H9 (cell line): ENCODE results near the gene ERP27. TPM values are rescaled to one million over a fixed set of nuclear protein-coding genes. Genes with fewer than 3 reads are reported as not detected.

Experiments used
- DNase-seq: peaks from one replicate; pipeline ENCODE4 v3.0.0-alpha.2; 2017
- H2AFZ ChIP-seq: one replicate; pipeline ENCODE4 v1.6.1; 2013; ENCODE audit warnings: mild to moderate bottlenecking, low read length, control low read depth, moderate library complexity
- H2AK5ac ChIP-seq: 2 replicates; pipeline ENCODE4 v1.6.1; 2013; ENCODE audit warnings: low read length, control low read depth, mixed read lengths; ENCODE audit not compliant: insufficient read length
- H2BK120ac ChIP-seq: one replicate; pipeline ENCODE4 v1.6.1; 2013; ENCODE audit warnings: low read depth, mild to moderate bottlenecking, low read length, control low read depth, inconsistent platforms; ENCODE audit not compliant: poor library complexity, severe bottlenecking
- H2BK12ac ChIP-seq: 2 replicates; pipeline ENCODE4 v1.6.1; 2013; ENCODE audit warnings: low read length, control low read depth, mixed read lengths, low read depth; ENCODE audit not compliant: insufficient read length
- H2BK15ac ChIP-seq: 2 replicates; pipeline ENCODE4 v1.6.1; 2013; ENCODE audit warnings: low read depth, low read length, control low read depth
- H2BK20ac ChIP-seq: one replicate; pipeline ENCODE4 v1.6.1; 2013; ENCODE audit warnings: low read depth, mild to moderate bottlenecking, low read length, control low read depth, inconsistent platforms; ENCODE audit not compliant: poor library complexity, severe bottlenecking
- H2BK5ac ChIP-seq: 2 replicates; pipeline ENCODE4 v1.6.1; 2013; ENCODE audit warnings: low read length, control low read depth, mixed read lengths; ENCODE audit not compliant: insufficient read length
- H3K14ac ChIP-seq: 2 replicates; pipeline ENCODE4 v1.6.1; 2013; ENCODE audit warnings: low read length, control low read depth; ENCODE audit not compliant: insufficient read depth
- H3K18ac ChIP-seq: 2 replicates; pipeline ENCODE4 v1.6.1; 2013; ENCODE audit warnings: low read depth, mild to moderate bottlenecking, mixed read lengths, low read length, control low read depth; ENCODE audit not compliant: insufficient read length
- H3K23ac ChIP-seq: 2 replicates; pipeline ENCODE4 v1.6.1; 2013; ENCODE audit warnings: low read length, control low read depth, mixed read lengths, low read depth; ENCODE audit not compliant: insufficient read length
- H3K23me2 ChIP-seq: 2 replicates; pipeline ENCODE4 v1.6.1; 2013; ENCODE audit warnings: low read depth, mild to moderate bottlenecking, mixed read lengths, low read length, control low read depth; ENCODE audit not compliant: insufficient read length, poor library complexity, severe bottlenecking
- H3K27ac ChIP-seq: 2 replicates; pipeline ENCODE4 v1.5.1; 2013; ENCODE audit warnings: low read length, control low read depth, mixed read lengths, low read depth; ENCODE audit not compliant: insufficient read length
- H3K27me3 ChIP-seq: 2 replicates; pipeline ENCODE4 v1.6.1; 2013; ENCODE audit warnings: low read length, control low read depth, inconsistent platforms; ENCODE audit not compliant: insufficient read depth
- H3K4ac ChIP-seq: 2 replicates; pipeline ENCODE4 v1.6.1; 2013; ENCODE audit warnings: low read depth, mild to moderate bottlenecking, control low read depth, inconsistent platforms, low read length, moderate library complexity
- H3K4me1 ChIP-seq: 2 replicates; pipeline ENCODE4 v1.6.1; 2013; ENCODE audit warnings: low read length, control low read depth, inconsistent platforms; ENCODE audit not compliant: insufficient read depth
- H3K4me2 ChIP-seq: 2 replicates; pipeline ENCODE4 v1.6.1; 2013; ENCODE audit warnings: low read length, control low read depth, mixed read lengths; ENCODE audit not compliant: insufficient read length, insufficient read depth
- H3K56ac ChIP-seq: 2 replicates; pipeline ENCODE4 v1.6.1; 2013; ENCODE audit warnings: low read depth, mild to moderate bottlenecking, mixed read lengths, low read length, control low read depth; ENCODE audit not compliant: insufficient read length
- H3K79me1 ChIP-seq: 2 replicates; pipeline ENCODE4 v1.6.1; 2013; ENCODE audit warnings: low read depth, mild to moderate bottlenecking, moderate library complexity, low read length, control low read depth, inconsistent platforms; ENCODE audit not compliant: insufficient read depth, poor library complexity, severe bottlenecking
- H3K79me2 ChIP-seq: 2 replicates; pipeline ENCODE4 v1.6.1; 2013; ENCODE audit warnings: low read length, control low read depth, inconsistent platforms; ENCODE audit not compliant: insufficient read depth
- H3K9ac ChIP-seq: 2 replicates; pipeline ENCODE4 v1.6.1; 2013; ENCODE audit warnings: low read length, control low read depth, mixed read lengths; ENCODE audit not compliant: insufficient read length; ENCODE audit errors: extremely low read depth
- H3K9me3 ChIP-seq: one replicate; pipeline ENCODE4 v1.6.1; 2013; ENCODE audit warnings: low read depth, low read length, inconsistent platforms; ENCODE audit not compliant: control insufficient read depth
- H3T11ph ChIP-seq: one replicate; pipeline ENCODE4 v1.6.1; 2013; ENCODE audit warnings: mild to moderate bottlenecking, low read length, control low read depth, inconsistent platforms
- H4K20me1 ChIP-seq: one replicate; pipeline ENCODE4 v1.6.1; 2013; ENCODE audit not compliant: control insufficient read depth, insufficient read length, insufficient read depth
- H4K5ac ChIP-seq: 2 replicates; pipeline ENCODE4 v1.6.1; 2013; ENCODE audit warnings: low read depth, mild to moderate bottlenecking, mixed read lengths, low read length, control low read depth; ENCODE audit not compliant: insufficient read length
- H4K8ac ChIP-seq: replicated peaks from 2 replicates; pipeline ENCODE4 v1.6.1; 2013; ENCODE audit warnings: low read length, control low read depth, mixed read lengths, low read depth; ENCODE audit not compliant: insufficient read length
- H4K91ac ChIP-seq: 2 replicates; pipeline ENCODE4 v1.6.1; 2013; ENCODE audit warnings: low read depth, mild to moderate bottlenecking, moderate library complexity, mixed read lengths, low read length, control low read depth; ENCODE audit not compliant: insufficient read length
- H3K27ac Mint-ChIP-seq, 3 experiments: 2 replicates in 2 of 3; 3 replicates in 1 of 3; pipeline ENCODE4 v1.8.0; 2020 to 2021; ENCODE audit warnings: mixed read lengths in 3 of 3, mild to moderate bottlenecking in 1 of 3, moderate library complexity in 1 of 3
- H3K27me3 Mint-ChIP-seq: 2 replicates; pipeline ENCODE4 v1.8.0; 2021; ENCODE audit warnings: low read depth, mild to moderate bottlenecking, moderate library complexity, mixed read lengths
- H3K36me3 Mint-ChIP-seq, 3 experiments: 2 replicates in 2 of 3; 3 replicates in 1 of 3; pipeline ENCODE4 v1.8.0; 2020 to 2021; ENCODE audit warnings: low read depth in 3 of 3, mixed read lengths in 3 of 3; ENCODE audit not compliant: insufficient read depth in 1 of 3
- H3K4me1 Mint-ChIP-seq, 2 experiments: 2 replicates each; pipeline ENCODE4 v1.8.0; 2020; ENCODE audit warnings: mixed read lengths in 2 of 2
- H3K4me3 Mint-ChIP-seq, 2 experiments: 2 replicates in 1 of 2; 3 replicates in 1 of 2; pipeline ENCODE4 v1.8.0; 2020 to 2021; ENCODE audit warnings: mild to moderate bottlenecking in 2 of 2, mixed read lengths in 2 of 2, moderate library complexity in 1 of 2
- H3K9me3 Mint-ChIP-seq, 2 experiments: 2 replicates in 1 of 2; 3 replicates in 1 of 2; pipeline ENCODE4 v1.8.0; 2020; ENCODE audit warnings: mild to moderate bottlenecking in 2 of 2, mixed read lengths in 2 of 2, moderate library complexity in 1 of 2
- CTCF ChIP-seq: fragments of 200-600 bp; sonication (generic); conservative IDR thresholded peaks from 3 replicates; pipeline ENCODE4 v1.8.0; 2021; ENCODE audit warnings: antibody characterized with exemption, mild to moderate bottlenecking
- WGBS: extraction: QIAGEN DNeasy Blood & Tissue Kit; methylation state at CpG from one replicate; pipeline ENCODE4 v1.1.7; 2013; ENCODE audit warnings: missing lambda C conversion rate, low lambda C conversion rate, mixed read lengths; ENCODE audit not compliant: insufficient read length; ENCODE audit errors: extremely low coverage; 5-methylcytosine and 5-hydroxymethylcytosine counted together
- long read RNA-seq: library from polyadenylated mRNA; unstranded; transcript quantifications from one replicate; pipeline ENCODE4 v2.0.0, GENCODE V29; 2020
- total RNA-seq: library from RNA; stranded (reverse); gene quantifications from 2 replicates; pipeline ENCODE4 v1.2.1, GENCODE V29; 2021

The ERP27 gene
- total RNA-seq, result not detected in 2 replicates
- long read RNA-seq, result 0 reads

- Histone ChIP-seq H4K5ac (no peak within 1 kb of the TSS), H3T11ph (no peak within 1 kb of the TSS), H3K79me2 (no peaks in the 10 kb centered on the region), H4K8ac (no peak within 1 kb of the TSS), H3K23me2 (no peaks in the 10 kb centered on the region), H3K9ac (no peak within 1 kb of the TSS), H4K91ac (no peak within 1 kb of the TSS), H3K18ac (no peak within 1 kb of the TSS), H3K79me1 (no peaks in the 10 kb centered on the region), H3K23ac (no peak within 1 kb of the TSS), H2BK5ac (no peak within 1 kb of the TSS), H2BK20ac (no peak within 1 kb of the TSS), H2BK12ac (no peak within 1 kb of the TSS), H3K27ac (no peak within 1 kb of the TSS), H2BK120ac (no peak within 1 kb of the TSS), H3K27me3 (no peaks in the 10 kb centered on the region), H2BK15ac (no peak within 1 kb of the TSS), H2AK5ac (no peak within 1 kb of the TSS), H3K4ac (no peak within 1 kb of the TSS), H3K56ac (no peak within 1 kb of the TSS), H3K4me1 (no peaks in the 10 kb centered on the region), H3K14ac (no peak within 1 kb of the TSS), H3K4me2 (no peak within 1 kb of the TSS), H4K20me1 (no peaks in the 10 kb centered on the region), H2AFZ (no peak within 1 kb of the TSS), H3K9me3 (no peaks in the 10 kb centered on the region)
- no peak for DNase-seq
- WGBS, result no CpG with 5 or more reads among the region's 3 CpGs
- no peaks in the 10 kb centered on the region; a peak in 1 of 4 replicates for H3K4me1 Mint-ChIP-seq
- TF ChIP-seq CTCF, result no peak
- H3K27me3 Mint-ChIP-seq, result no peaks in the 10 kb centered on the region; the same call in 1 of the 2 replicates
- no peaks in the 10 kb centered on the region for H3K9me3 Mint-ChIP-seq
- no peaks in the 10 kb centered on the region for H3K36me3 Mint-ChIP-seq
- no peak within 1 kb of the TSS; a peak in 2 of 7 replicates for H3K27ac Mint-ChIP-seq
- no peak within 1 kb of the TSS for H3K4me3 Mint-ChIP-seq
Measured at GRCh38 chr12:14938301-14938700, at the start of gene ERP27. ERP27 (minus strand) TSS chr12:14938537; CDS start chr12:14938508, 29 bp downstream.
